ENCODE measurements around the gene TRIM45. TPM values are rescaled to one million over a fixed set of nuclear protein-coding genes. Genes with fewer than 3 reads are reported as not detected.

Gene TRIM45
- 0.70 to 1.4 TPM (median 1.2 TPM) in 5 replicates for total RNA-seq (2022; extraction: Qiagen RNA extraction)

GRCh38 chr1:117121589-117122329 lies at the start of gene TRIM45:
Gene TRIM45, minus strand, starts transcription at chr1:117121749. Its CDS starts 548 bp downstream, at chr1:117121201.

Other genes starting within 250 kb of the TRIM45 start
- 12.5 to 15.7 TPM (median 13.2 TPM) in 5 replicates for gene PTGFRN, start 211.8 kb downstream of the TRIM45 start, total RNA-seq (2022; extraction: Qiagen RNA extraction)
- 0.09 to 0.39 TPM (median 0.16 TPM) in 5 replicates for gene CD101, start 120.0 kb downstream of the TRIM45 start, total RNA-seq (2022; extraction: Qiagen RNA extraction)
- 17.1 to 21.2 TPM (median 17.5 TPM) in 5 replicates for gene TTF2, start 61.4 kb downstream of the TRIM45 start, total RNA-seq (2022; extraction: Qiagen RNA extraction)
- 0.07 to 0.12 TPM (median 0.10 TPM) in 4 of 5 replicates, not detected in the other for gene VTCN1, start 89.2 kb upstream of the TRIM45 start, total RNA-seq (2022; extraction: Qiagen RNA extraction)
- gene MAN1A2, start 245.7 kb upstream of the TRIM45 start, total RNA-seq (2022; extraction: Qiagen RNA extraction) = 4.3 to 10.9 TPM (median 7.0 TPM) in 5 replicates